HuH-7 (cell line): ENCODE measurements around the gene SATB2.

ENCODE experiments used
- DNase-seq: peaks from one replicate; pipeline ENCODE4 v3.0.0; 2011; ENCODE audit warnings: low spot score

The SATB2 gene

DNA sequence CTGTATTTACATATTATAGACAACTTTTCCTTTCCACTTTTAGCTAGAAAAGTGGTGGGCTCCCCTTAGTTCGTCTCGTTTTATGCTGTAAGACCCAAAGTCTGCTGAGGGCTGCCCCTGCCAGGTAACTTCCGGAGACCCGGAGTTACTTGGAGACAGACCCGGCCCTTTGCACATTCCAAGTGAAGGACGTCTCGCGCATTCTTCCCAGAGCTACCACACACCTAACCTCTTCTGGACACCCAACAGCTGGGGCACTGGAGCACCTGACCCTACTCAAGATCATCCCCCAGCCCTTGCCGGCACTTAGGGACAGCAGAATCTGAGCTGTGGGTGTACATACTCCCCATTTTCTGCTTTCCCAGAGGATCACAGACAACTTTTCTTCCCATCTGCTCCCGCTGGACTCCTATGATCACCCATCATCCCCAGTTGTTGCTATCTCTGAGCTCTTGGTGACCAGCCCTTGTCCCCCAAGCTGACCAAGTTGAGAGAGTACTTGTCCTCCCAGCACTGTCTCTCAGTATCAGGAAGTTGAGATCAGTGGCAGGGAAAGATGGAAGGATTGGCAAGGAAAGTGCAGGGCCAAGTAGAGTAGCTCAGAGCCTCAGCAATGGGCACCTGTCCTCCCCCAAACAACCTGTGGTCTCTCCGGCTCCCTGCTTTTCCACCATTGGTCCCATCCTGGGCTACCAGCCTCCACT is 8.4 kb upstream of the SATB2 start:
- DNase-seq: no peak

DNA sequence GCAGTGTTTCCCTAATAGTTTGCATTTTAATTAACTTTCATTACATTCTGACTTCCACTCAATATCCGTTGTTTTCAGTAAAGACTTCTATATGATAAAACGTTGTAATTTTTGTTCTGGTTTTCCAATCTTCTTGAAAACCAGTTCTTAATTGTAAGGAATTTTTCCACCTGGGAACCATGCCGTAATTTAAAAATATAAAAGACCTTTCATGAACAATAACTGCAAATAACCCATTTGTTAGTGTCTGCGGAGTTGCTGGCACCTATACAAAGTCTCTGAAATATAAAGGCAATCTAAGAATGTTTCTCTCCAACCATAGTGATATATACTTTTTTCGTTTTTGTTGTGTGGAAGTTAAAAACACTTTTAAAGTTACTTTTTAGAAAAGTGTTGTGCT is 7.7 kb upstream of the SATB2 start:
- no peak for DNase-seq

GRCh38 chr2:199464606-199465352 is 7.0 kb upstream of the SATB2 start:
- no peak for DNase-seq

DNA sequence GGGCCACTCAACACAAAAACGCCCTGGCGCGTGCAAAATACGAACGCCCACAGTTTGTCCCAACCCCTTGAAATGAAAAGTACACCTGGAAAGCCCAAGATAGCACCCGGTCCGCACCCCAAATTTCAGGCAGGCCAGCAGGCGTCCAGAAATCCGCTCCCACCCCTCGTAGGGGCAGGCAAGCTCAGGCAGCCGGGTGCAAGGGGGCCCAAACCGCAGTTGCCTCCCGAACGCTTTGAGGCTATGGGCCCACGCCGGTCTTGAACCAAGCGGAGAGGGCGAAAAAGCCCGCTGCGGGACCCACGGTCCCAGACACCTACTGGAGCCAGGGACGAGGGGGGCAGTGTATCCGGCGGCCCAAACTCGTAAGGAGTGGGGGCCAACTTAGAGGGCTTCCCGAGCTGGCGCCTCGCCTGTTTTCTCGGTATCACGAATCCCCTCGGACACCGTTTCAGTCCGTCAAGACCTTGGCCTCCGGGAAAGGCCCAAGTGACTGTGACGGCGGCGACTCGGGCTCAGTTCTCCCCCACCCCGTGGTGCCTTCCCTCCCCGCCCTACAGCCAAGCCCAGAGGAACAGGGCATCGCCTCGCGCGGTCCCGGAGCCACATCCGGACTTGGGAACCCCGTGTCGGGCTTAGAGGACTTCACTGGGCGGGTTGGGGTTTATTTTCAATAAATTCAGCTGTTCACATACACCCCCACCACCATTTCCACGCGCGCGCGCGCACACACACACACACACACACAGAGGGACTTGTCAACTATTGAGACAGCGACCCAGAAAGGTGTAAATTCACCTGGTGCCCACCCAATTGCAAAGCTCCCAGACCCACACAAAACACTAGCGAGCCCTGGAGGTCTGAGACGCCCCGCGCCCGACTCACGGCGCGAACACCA is 6.2 kb upstream of the SATB2 start:
- DNase-seq: peak; percentile 61

DNA sequence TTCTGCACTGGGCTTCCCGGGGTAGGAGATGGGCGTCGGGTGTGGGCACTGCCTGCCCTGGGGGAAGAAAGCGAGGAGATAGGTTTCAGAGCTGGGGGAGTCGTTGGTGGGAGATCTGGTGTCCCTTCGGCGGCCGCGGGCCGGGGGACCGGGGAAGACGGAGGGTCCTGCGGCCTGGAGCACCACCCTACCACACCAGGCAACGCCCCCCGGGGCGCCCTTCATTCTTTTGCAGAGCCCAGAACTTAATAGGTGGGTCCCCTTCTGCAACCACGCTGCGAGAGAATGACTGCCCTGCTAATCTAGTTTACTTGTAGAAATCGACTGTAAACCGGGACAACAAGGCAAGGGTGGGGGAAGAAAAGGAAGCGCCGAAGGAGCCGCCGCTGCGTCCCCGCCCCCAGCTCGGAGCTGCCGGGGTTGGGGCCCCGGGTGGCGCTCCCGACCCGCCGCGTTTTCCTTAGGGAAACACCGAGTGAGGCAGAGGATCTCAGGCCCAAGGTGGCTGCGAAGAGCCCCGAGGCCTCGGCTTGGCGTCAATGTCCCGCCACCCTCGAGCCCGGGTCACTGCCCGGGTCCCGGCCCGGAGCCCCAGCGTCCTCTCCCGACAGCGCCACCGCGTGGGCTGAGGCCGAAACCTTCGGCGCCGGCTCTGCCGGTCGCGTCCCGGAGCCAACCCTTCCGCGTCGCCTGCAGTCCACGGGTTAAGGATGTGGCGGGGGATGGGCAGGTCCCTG is 5.4 kb upstream of the SATB2 start:
- DNase-seq: peak; percentile 96

DNA sequence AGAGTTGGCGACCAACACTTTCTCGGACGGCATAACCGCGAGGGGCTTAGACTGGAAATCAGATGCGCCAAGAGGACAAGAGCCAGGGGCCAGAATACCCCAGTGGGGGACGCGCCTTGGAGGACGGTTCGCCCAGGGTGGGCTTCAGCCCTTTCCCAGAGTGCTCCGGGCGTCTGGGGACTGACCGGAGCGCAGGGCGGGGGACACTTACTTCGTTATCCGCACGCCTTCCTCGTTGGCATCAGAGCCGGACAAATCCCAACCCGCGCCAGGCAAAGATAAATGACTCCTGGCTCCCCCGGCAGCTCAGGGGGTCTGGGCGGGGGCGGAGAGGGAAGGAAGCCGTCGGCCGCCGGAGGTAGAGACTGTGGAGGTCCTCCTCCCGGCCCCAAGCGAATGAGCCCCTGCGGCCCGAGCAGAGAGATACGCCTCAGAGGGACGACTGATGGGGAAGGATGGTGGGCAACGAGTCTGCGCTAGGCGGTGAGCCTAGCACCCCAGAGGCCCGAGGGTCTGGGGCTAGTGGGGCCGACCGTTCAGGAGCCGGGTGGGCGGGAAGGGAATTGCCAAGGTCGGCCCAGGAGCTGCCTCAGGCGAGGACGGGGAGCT is 4.7 kb upstream of the SATB2 start:
- DNase-seq: no peak

- DNase-seq: no peak
Observed at GRCh38 chr2:199461711-199462346, 4.1 kb upstream of the SATB2 start.

DNA sequence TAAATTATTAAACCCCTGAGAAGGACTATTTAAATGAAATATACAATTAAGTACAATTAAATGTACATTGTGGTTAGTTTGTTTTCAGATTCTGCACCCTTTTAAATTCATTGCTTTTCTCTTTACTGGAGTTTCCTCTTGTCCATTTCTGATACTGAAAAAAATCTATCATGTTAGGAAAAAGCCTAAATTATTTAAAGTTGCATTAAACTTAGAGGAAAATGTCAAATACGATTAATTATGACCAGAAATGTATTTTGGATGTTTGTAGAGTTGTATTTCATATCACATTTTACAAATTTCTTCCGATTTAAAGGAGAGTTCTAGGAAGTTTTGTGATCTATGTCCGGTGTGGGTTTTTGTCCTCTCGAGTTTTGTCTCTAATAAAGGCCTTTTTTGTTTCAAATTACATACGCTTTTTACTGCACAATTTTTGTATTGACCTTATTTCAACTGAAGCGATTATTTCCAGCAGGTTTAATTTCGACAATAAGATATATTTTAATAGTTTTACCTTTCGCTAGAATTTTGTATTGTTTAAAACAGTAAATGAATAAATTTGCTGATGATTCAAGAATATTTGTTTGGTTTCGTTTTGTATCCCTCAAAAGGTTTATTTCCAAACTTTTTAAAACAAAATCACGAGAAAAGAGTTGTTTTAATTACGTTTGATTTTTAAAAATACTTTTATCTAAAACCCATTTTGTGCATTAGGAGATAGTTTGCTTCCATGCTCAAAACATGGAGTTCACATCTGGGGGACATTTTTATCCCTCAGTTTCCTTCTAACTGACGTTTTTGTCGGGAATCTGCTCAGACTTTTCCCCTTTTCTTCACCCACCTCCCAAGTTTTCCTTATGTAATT is 3.3 kb upstream of the SATB2 start:
- no peak for DNase-seq

DNA sequence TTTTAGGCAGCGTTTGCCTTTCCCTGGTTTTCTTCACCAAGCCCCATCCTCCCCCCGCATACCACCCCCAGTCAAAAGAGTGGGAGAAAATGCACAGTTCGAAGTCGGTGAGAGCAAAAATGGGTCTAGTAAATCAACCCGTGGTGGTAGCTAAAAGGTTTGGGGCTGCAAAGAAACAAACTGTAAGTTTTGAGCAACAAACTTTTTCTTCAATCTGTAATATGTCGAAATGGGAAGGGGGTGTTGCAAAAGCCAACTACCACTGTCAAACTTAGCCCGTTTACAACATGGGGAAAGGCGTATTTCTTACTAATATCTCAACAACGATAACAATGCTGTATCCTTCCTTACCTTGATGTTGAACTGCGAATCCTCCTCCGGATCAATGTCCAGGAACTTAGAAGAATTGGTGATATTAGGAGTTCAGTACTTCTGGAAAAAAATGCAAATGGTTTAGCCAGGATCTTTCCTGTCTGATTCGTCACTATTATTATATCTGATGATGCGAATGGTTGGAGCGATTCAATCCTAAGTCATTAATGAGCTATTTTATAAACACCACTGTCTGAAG is 2.4 kb upstream of the SATB2 start:
- no peak for DNase-seq

- peak; percentile 78 for DNase-seq
Observed at GRCh38 chr2:199459286-199460100, 1.8 kb upstream of the SATB2 start.

GRCh38 chr2:199458806-199459285 is 1.1 kb upstream of the SATB2 start:
- no peak for DNase-seq

DNA sequence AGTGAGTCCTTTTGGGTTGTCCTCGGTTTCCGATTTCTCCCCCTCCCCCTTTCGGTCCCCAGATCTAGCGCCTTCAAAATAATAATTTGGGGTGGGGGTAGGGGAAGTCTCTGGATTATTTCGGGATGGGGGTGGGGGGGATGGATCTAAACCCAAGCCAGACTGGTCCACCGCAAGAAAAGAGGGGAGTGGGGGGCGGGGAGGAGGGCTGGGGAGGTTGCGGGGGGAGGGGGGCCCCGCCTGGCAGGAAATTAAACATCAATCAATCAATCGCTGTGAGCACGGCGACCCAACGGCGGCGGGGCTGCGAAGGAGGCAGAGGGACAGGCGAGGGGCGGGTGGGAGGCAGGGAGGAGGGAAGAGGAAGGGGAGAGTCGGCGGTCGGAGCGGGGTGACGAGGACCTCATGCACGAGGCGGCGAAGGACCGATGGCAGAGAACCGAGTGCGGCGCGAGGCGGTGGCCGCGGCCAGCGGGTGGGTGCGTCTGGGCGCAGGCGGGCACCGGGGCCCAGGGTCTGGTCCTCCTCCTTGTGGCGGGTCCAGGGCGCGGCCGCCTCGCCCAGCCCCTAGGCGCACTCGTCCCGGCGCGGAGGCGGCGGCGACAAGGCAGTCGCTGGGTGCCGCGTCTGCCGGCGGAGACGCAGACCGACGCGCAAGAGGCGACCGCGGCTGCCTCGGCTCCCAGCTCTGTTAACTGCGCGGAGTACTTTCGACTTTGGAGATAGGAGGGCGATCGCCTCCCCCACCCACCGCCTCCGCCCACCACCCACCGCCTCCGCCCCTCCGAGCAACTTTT is 468 bp upstream of the SATB2 start:
- DNase-seq: peak; percentile 72

- DNase-seq: no peak
Observed at GRCh38 chr2:199456383-199457146, 1.2 kb downstream of the SATB2 start.

GRCh38 chr2:199455545-199456382 is 2.0 kb downstream of the SATB2 start:
- peak; percentile 76 for DNase-seq

GRCh38 chr2:199455210-199455544 is 2.6 kb downstream of the SATB2 start:
- DNase-seq: no peak

- DNase-seq: no peak
Observed at GRCh38 chr2:199452991-199453379, 4.8 kb downstream of the SATB2 start.
